Endothelial cell of umbilical vein (primary cell): ENCODE measurements around the gene OR6P1.

Experiments used
- CTCF ChIP-seq, 2 donors: IDR thresholded peaks; 1 replicate in 1 of 2; 2 replicates in 1 of 2; pipeline ENCODE4 v1.5.1; 2011; ENCODE audit warnings: low read length in 2 of 2, mild to moderate bottlenecking in 2 of 2, moderate library complexity in 2 of 2, control low read depth in 1 of 2, inconsistent platforms in 1 of 2, low read depth in 1 of 2; ENCODE audit not compliant: insufficient read depth in 1 of 2; ENCODE audit errors: extremely low read depth in 1 of 2
- EZH2 ChIP-seq: IDR thresholded peaks from 2 replicates; pipeline ENCODE4 v1.6.1; 2012; ENCODE audit warnings: borderline replicate concordance, low read depth, mild to moderate bottlenecking, moderate library complexity, low read length, inconsistent platforms; ENCODE audit not compliant: severe bottlenecking

DNA sequence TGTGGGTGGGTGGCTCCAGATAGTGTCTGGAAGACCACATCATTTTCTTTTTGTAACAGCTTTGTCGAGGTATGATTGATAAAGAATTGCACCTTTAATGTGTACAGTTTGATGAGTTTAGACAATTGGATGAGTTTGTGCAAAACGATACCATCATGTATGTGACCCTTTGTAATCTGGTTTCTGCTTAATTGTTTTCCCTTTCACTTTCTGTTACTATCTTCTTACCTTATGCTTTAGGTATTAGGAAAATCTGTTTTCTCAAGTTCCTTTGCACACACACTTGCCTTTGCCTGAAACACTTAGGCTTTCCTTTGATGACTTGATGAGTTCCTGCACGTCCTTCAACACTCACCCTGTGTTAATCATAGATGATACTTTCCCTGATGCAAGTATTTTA lies 41.5 kb upstream of the OR6P1 start:
- no peak for TF ChIP-seq CTCF (IDR thresholded peaks at IDR 0.05; ENCODE audit: extremely low read depth in 1 of 2, insufficient read depth in 1 of 2, low read depth in 1 of 2, low read length in 2 of 2)
- TF ChIP-seq EZH2, result no peak
